Measurements from ENCODE around the gene ITGA4. TPM values are rescaled to one million over a fixed set of nuclear protein-coding genes. Genes with fewer than 3 reads are reported as not detected.
"Not testable (repeated sequence)": the region's sequence is repeated elsewhere in the genome, so short reads cannot be mapped to it uniquely, and the experiment has no call there.

ITGA4 gene
- total RNA-seq, 4 donors from 2014 or later: 2.0 to 5.7 (median 3.9) TPM

GRCh38 chr2:181440344-181440743, 16.8 kb upstream of the ITGA4 start:
- WGBS, 2 donors: 84 to 85% methylated on average over 2 of the region's 2 CpGs
- intact Hi-C loops (cut with DNase I; ENCODE audit: low total_unique reads): no loop called here
- TF ChIP-seq POLR2A (IDR thresholded peaks at IDR 0.05) (no peak), CTCF (IDR thresholded peaks at IDR 0.05) (no peak)

GRCh38 chr2:181440919-181441318, 16.3 kb upstream of the ITGA4 start:
- TF ChIP-seq CTCF (IDR thresholded peaks at IDR 0.05): no peak
- no peak for TF ChIP-seq POLR2A (IDR thresholded peaks at IDR 0.05)
- 55 to 61% methylated on average over 3 of the region's 3 CpGs for WGBS, 2 donors
- intact Hi-C loops (cut with DNase I; ENCODE audit: low total_unique reads): no loop called here
- no peak overlapping the region for H3K4me3 ChIP-seq (ENCODE audit: low read depth, poor library complexity, severe bottlenecking)
- DNase-seq (ENCODE audit: low spot score in 2 of 2): no peak

More at GRCh38 chr2:181440344-181440743, 16.8 kb upstream of the ITGA4 start:
- DNase-seq (ENCODE audit: low spot score in 2 of 2): no peak
- H3K4me3 ChIP-seq (ENCODE audit: low read depth, poor library complexity, severe bottlenecking): no peak overlapping the region

- intact Hi-C loops (cut with DNase I; ENCODE audit: low total_unique reads): no loop called here
- 32 to 40% methylated on average over 3 of the region's 3 CpGs for WGBS, 2 donors
- TF ChIP-seq POLR2A (IDR thresholded peaks at IDR 0.05) (no peak), CTCF (IDR thresholded peaks at IDR 0.05) (no peak)
- no peak for DNase-seq (ENCODE audit: low spot score in 2 of 2)
- H3K4me3 ChIP-seq (ENCODE audit: low read depth, poor library complexity, severe bottlenecking): no peak overlapping the region
Measured at GRCh38 chr2:181441670-181442069, 15.5 kb upstream of the ITGA4 start.

GRCh38 chr2:181444654-181445053, 12.5 kb upstream of the ITGA4 start:
- 61 to 79% methylated on average over 2 of the region's 2 CpGs for WGBS, 2 donors
- intact Hi-C loops (cut with DNase I; ENCODE audit: low total_unique reads): no loop called here

GRCh38 chr2:181446985-181447384, 10.2 kb upstream of the ITGA4 start:
- no peak for DNase-seq (ENCODE audit: low spot score in 2 of 2)
- intact Hi-C loops (cut with DNase I; ENCODE audit: low total_unique reads): no loop called here
- WGBS, 2 donors: 79 to 80% methylated on average over 4 of the region's 4 CpGs
- no peak overlapping the region for H3K4me3 ChIP-seq (ENCODE audit: low read depth, poor library complexity, severe bottlenecking)
- TF ChIP-seq CTCF (IDR thresholded peaks at IDR 0.05) (no peak), POLR2A (IDR thresholded peaks at IDR 0.05) (no peak)

More at GRCh38 chr2:181444654-181445053, 12.5 kb upstream of the ITGA4 start:
- TF ChIP-seq CTCF (IDR thresholded peaks at IDR 0.05) (no peak), POLR2A (IDR thresholded peaks at IDR 0.05) (no peak)
- DNase-seq (ENCODE audit: low spot score in 2 of 2): no peak
- no peak overlapping the region for H3K4me3 ChIP-seq (ENCODE audit: low read depth, poor library complexity, severe bottlenecking)

- intact Hi-C loops (cut with DNase I; ENCODE audit: low total_unique reads); H3K4me3 ChIP-seq (ENCODE audit: low read depth, poor library complexity, severe bottlenecking); DNase-seq (ENCODE audit: low spot score in 2 of 2): not testable (repeated sequence)
Measured at GRCh38 chr2:181449278-181449677, 7.9 kb upstream of the ITGA4 start.

All from lower leg skin (tissue), 4 donors.